ENCODE measurements around the gene GNMT.
"Not testable (repeated sequence)": the region's sequence is repeated elsewhere in the genome, so short reads cannot be mapped to it uniquely, and the experiment has no call there.

GNMT gene

GRCh38 chr6:42942444-42942843, 18.1 kb upstream of the GNMT start:
- no peak for DNase-seq

- DNase-seq, result no peak
These were observed 12.6 kb upstream of the GNMT start for GRCh38 chr6:42947950-42948349.

- no peak for DNase-seq
These were observed 8.2 kb upstream of the GNMT start for GRCh38 chr6:42952389-42952788.

GRCh38 chr6:42954405-42954804, 6.1 kb upstream of the GNMT start:
- not testable (repeated sequence) for DNase-seq

GRCh38 chr6:42958125-42958524, 2.4 kb upstream of the GNMT start:
- no peak for DNase-seq

- no peak for DNase-seq
These were observed 674 bp upstream of the GNMT start for GRCh38 chr6:42959917-42960242.

GRCh38 chr6:42961020-42961470, 491 bp downstream of the GNMT start:
- DNase-seq, result no peak

GRCh38 chr6:42962096-42962495, 1.5 kb downstream of the GNMT start:
- DNase-seq, result no peak

- no peak for DNase-seq
These were observed 2.1 kb downstream of the GNMT start for GRCh38 chr6:42962502-42963178.

GRCh38 chr6:42963179-42963854, 2.8 kb downstream of the GNMT start:
- DNase-seq, result no peak

GRCh38 chr6:42963855-42964605, 3.5 kb downstream of the GNMT start:
- no peak for DNase-seq

- DNase-seq, result no peak
These were observed 6.0 kb downstream of the GNMT start for GRCh38 chr6:42966571-42966970.

- DNase-seq, result no peak
These were observed 6.7 kb downstream of the GNMT start for GRCh38 chr6:42967228-42967627.

GRCh38 chr6:42968126-42968701, 7.7 kb downstream of the GNMT start:
- DNase-seq, result no peak

GRCh38 chr6:42968783-42969182, 8.2 kb downstream of the GNMT start:
- no peak for DNase-seq

- DNase-seq, result no peak
These were observed 8.9 kb downstream of the GNMT start for GRCh38 chr6:42969431-42969830.

GRCh38 chr6:42969934-42970333, 9.4 kb downstream of the GNMT start:
- DNase-seq, result no peak

- DNase-seq, result no peak
These were observed 10.5 kb downstream of the GNMT start for GRCh38 chr6:42970871-42971612.

GRCh38 chr6:42971746-42972327, 11.3 kb downstream of the GNMT start:
- DNase-seq, result no peak

- DNase-seq, result no peak
These were observed 13.4 kb downstream of the GNMT start for GRCh38 chr6:42973926-42974325.

GRCh38 chr6:42974919-42975505, 14.5 kb downstream of the GNMT start:
- DNase-seq, result no peak

- no peak for DNase-seq
These were observed 17.9 kb downstream of the GNMT start for GRCh38 chr6:42978487-42978838.
